ENCODE measurements around the gene CCDC157.

CCDC157 gene

DNA sequence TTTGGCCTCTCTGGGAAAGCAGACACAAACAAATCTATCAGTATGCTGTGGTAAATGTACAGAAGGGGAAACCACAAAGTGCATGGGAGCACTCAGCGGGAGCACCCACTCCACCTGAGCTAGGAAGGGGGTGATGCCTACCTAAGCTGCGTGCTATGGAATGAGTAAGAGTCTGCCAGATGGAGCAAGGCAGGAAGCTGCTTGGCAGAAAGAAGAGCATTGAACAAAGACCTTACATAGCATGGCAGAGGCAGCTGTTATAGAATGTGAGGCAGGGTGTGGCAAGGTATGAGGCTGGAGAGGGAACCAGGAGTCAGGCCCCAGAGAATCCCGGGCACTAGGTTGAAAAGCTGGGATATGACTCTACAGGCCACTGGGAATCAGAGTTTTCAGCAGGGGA, 55.0 kb downstream of the CCDC157 start:
- DNase-seq (ENCODE audit: low read depth in 4 of 4, low spot score in 1 of 4), result no peak

DNA sequence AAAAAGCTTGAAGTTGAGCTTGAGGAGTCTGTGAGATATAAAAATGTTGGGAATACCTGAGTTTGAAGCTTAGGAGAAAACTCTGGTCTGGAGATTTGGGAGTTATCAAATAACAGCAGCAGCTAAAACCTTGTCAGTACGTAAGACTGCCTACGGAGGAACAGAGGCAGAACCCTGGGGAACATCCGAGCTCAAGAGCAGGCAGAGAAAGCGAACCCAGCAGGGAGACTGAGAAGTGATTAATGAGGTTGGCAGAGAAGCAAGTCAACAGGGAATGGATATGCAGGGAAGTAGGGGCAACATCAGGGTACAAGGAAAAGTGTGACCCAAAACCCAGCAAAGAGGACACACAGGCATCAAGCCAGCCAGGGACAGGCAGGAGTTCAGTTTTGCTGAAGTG, 56.2 kb downstream of the CCDC157 start:
- DNase-seq (ENCODE audit: low read depth in 4 of 4, low spot score in 1 of 4), result no peak

DNA sequence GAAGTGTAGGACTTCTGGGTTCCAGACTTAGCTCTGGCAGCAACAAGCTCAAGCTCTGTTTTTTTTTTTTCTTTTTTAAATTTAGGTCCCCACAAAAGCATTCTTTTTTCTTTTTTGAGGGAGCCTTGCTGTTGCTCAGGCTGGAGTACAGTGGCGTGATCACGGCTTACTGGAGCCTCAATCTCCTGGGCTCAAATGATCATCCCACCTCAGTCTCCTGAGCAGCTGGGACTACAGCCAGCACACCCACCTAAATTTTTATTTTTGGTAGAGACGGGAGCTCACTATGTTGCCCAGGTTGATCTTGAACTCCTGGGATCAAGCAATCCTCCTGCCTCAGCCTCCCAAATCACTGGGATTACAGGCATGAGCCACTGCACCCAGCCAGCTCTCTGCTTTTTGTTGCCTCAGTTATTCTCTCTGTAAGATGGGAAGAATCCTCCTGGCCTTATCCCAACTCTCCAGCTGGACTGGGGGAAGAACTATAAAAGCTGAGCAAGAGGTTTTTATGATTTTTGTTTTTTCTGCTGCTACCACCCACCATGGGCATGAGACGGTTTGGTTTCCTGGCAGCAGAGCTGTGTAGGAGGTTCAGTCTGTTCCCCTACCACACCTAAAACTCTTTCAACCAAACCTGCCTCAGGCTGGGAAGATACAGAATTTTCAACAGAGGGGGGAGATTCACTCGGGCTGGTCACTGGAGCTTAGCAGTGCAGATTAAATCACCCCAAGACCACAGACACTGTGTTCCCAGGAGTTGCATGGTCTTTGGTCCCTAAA, 57.1 kb downstream of the CCDC157 start:
- no peak for DNase-seq (ENCODE audit: low read depth in 4 of 4, low spot score in 1 of 4)

DNA sequence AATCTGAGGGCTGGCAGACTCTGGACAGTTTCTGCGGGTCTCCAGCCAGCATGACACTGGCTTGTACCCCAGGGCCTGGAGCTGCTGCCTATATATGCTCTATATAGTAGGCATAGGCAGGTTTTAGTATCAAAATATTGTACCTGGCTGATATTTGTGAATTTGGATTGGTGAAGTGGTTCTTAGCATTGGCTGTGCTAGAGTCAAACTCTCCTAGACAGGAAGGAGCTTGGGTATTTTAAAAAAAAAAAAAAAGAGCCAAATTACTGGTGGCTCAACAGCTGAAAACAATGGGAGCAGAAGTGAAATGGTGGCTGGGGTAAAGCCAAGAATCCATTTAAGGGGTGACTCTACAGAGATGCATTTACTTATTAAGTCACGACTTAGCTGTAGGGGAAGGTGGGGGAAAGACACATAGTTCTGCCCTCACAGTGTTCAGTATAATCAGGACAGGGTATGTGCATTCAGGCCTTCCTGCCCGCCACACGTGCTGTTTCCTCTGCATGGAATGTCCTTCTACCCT, 57.8 kb downstream of the CCDC157 start:
- DNase-seq (ENCODE audit: low read depth in 4 of 4, low spot score in 1 of 4), result no peak

DNA sequence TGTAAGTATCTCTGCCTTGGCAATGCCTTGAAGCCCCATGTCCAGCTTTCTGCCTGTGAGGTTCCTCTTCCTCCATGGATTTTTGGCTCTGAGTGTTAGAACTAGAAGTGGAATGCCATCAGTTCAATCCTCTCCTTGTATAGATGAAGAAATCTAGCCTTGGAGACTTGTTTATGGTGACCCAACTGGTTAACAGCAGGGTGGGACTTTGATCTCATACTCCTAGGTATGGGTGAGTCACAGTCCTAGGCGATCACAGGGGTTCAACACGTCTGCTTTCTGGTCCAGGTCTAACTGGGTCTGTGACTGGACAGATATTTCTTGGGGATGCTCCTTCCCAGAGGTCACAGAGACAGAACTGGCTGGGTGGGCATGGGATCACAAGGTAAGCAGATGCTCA, 59.6 kb downstream of the CCDC157 start:
- no peak for DNase-seq (ENCODE audit: low read depth in 4 of 4, low spot score in 1 of 4)

DNA sequence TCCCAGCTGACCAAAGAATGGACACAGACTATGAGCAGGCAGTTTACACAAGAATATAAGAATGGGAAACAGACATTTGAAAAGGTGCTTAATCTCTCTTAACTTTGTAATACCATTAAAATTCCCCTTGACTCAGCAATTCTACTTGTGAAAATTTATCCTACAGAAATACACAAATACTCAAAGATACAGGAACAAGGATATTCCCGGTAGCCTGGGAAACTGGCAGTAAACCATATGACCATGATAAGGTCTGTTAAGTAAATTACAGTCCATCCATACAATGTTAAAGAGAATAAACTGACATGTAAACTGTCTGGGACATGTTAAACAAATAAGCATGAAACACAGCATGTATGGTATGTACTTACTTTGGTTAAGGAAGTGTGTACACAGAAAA, 60.0 kb downstream of the CCDC157 start:
- no peak for DNase-seq (ENCODE audit: low read depth in 4 of 4, low spot score in 1 of 4)

DNA sequence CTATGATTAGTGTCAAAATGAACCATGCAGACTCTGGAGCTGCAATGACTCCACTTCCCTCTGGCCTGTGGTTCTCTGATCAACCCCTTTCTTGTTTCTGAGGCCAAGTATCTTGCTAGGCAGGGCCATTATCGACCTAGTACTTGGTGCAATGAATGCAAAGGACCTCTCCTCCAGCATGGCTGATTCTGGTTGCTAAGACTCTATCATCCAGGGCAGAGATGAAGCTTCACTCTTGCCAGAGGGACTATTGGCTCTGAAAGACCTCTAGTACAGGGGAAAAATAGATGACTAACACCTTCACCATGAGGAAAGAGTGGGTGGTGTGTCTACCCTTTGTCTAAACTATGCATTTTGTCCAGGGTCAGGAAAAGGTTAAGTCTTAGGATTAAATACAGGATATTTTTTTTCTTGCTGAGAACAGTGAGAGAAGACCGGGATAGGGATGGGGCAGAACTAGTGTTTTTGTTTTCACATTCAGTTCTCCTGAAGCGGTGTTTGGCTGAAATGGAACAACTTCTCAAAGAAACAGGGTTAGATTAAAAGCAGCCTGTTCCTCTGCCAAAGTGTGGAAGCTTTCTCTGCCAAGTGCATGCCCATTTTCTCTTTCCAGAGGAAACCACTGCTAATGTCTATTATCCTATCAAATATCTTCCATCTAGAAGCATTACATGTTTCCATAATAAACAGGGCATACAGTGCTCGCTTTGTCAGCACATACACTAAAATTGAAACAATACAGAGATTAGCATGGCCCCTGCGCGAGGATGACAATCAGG, 63.7 kb downstream of the CCDC157 start:
- DNase-seq (ENCODE audit: low read depth in 4 of 4, low spot score in 1 of 4), result no peak

DNA sequence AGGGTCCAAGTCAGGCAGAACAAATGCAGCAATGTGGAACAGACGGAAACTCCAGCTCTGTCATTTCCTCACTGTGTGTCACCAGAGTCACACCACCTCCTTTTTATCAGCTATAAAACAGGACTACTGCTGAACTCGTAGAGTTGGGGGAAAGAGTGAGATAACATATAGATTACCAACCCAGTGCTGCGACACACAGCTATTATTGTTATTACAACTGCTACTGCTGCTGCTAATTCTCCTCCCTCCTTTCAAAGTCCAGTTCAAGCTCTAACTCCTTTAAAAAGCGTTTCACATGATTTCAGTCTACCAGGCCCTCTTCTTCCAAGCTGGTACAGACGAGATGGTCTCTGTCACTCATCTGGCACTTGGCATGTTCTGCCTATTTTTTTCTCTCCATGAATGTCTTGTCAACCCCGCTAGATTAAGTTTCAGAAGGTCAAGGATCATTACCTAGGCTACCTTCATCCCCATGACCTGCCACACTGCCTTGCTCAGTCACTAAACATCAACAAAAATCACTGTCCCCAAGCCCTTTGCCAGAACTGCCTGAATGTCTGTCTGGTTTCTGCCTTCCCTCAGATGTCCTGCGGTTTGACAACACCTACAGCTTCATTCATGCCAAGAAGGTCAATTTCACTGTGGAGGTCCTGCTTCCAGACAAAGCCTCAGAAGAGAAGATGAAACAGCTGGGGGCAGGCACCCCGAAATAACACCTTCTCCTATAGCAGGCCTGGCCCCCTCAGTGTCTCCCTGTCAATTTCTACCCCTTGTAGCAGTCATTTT, 65.1 kb downstream of the CCDC157 start:
- no peak for DNase-seq (ENCODE audit: low read depth in 4 of 4, low spot score in 1 of 4)

- DNase-seq (ENCODE audit: low read depth in 4 of 4, low spot score in 1 of 4), result peak in 1 of 4 experiments; percentile 45
Observed at GRCh38 chr22:30422481-30423300, 65.9 kb downstream of the CCDC157 start.

DNA sequence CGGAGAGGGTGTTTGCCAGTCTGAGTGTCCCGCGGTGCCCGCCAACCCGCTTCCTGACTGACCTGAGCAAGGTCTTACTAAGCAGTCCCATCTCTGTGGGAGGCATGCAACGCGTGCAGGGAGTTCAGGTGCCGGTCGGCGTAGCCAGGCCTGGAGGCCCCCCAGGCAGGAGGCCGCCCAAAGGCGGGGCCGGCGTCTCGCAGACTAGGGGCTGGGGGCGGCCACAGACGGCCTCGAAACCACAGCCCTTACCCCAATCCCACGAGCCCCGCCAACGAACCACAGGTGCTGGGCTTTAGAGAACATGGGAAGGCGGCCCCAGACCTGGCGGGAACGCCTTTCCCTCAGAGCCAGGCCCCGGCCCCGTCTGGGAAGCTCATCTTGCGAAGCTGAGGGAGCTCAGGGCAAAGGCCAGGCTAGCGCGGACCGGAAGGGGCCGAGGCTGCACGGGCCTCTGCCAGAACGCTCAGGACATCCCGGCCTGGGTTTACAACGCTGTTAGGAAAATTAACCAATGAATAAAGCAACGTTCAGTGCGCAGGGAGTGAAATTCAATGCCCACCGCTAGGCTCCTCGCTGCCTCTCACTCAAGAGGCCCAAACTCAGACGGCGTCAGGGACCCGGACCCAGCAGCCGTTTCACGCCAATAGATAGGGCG, 66.6 kb downstream of the CCDC157 start:
- peak in 2 of 4 experiments; percentile 23 to 25 for DNase-seq (ENCODE audit: low read depth in 4 of 4, low spot score in 1 of 4)

DNA sequence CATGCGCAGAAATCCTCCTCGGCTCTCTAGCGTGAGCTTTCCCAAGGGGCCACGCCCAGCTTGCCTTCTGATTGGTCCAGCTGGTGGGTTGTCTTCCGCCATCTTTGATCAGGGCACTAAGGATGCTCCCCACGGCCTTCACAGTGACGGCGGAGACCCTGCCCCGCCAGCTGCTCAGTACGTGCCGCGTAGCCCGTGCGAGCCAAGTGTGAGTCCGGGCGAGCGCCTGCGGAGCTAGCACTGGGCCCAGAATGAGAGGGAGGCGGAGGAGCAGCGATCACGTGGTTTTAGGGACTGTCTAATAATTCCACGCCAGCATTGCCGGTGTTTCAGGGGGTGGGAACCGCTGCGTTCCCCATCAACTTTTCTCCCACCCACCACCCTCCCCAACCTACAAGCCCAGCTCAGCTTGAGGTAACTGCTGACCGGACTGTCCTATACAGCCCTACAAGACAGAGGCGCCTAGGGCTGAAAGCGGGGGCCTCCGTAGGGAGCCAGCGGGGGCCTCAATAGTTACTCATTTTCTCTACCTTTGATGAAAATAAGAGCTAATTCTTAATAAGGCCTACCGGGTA, 67.2 kb downstream of the CCDC157 start:
- peak; percentile 87 to 97 (median 96) for DNase-seq (ENCODE audit: low read depth in 4 of 4, low spot score in 1 of 4)

- DNase-seq (ENCODE audit: low read depth in 4 of 4, low spot score in 1 of 4), result no peak
Observed at GRCh38 chr22:30424534-30425326, 67.9 kb downstream of the CCDC157 start.

DNA sequence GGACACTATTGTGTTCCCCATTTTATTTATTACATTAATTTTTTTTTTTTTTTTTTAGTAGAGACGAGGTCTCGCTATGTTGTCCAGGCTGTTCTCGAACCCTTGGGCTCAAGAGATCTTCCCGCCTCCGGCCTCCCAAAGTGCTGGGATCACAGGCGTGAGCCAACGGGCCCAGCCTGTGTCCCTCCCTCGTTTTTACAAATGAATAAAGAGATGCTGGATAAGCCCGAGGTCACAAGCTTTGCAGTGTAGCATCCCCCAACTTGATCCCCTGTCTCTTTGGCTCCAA, 68.5 kb downstream of the CCDC157 start:
- no peak for DNase-seq (ENCODE audit: low read depth in 4 of 4, low spot score in 1 of 4)

GRCh38 chr22:30425616-30426387, 69.0 kb downstream of the CCDC157 start, which contains the start of gene MTFP1:
Gene MTFP1, plus strand, starts transcription at chr22:30425768. Its CDS starts 112 bp downstream, at chr22:30425880.
- DNase-seq (ENCODE audit: low read depth in 4 of 4, low spot score in 1 of 4), result peak in 3 of 4 experiments; percentile 27 to 38 (median 36)
